Omental fat pad (tissue), 4 donors: ENCODE measurements around the gene RAB40C. TPM values are rescaled to one million over a fixed set of nuclear protein-coding genes. Genes with fewer than 3 reads are reported as not detected.

Experiments
- ATAC-seq: fragments of 150-250 bp; one replicate; pipeline ENCODE4 v1.9.1; 2016; ENCODE audit warnings: mild to moderate bottlenecking, moderate library complexity; ENCODE audit not compliant: low FRiP score
- DNase-seq: peaks from one replicate; pipeline ENCODE4 v3.0.0-alpha.2; 2019; ENCODE audit warnings: low spot score
- total RNA-seq, 4 donors: library from RNA; depleted of rRNA; stranded (reverse); fragments of >200 nt; gene quantifications; one replicate each; pipeline ENCODE4 v1.1.0, GENCODE V29; 2016
- TF ChIP-seq, protein P1 (sequence below), 3 donors: fragments of 450-650 bp; IDR thresholded peaks; one replicate each; pipeline ENCODE4 v1.5.1; 2016 to 2017; ENCODE audit warnings: antibody characterized with exemption in 3 of 3, mild to moderate bottlenecking in 3 of 3, moderate library complexity in 2 of 3

Gene RAB40C
- total RNA-seq, 4 donors from 2014 or later: 11.6 to 20.6 (median 14.8) TPM

DNA sequence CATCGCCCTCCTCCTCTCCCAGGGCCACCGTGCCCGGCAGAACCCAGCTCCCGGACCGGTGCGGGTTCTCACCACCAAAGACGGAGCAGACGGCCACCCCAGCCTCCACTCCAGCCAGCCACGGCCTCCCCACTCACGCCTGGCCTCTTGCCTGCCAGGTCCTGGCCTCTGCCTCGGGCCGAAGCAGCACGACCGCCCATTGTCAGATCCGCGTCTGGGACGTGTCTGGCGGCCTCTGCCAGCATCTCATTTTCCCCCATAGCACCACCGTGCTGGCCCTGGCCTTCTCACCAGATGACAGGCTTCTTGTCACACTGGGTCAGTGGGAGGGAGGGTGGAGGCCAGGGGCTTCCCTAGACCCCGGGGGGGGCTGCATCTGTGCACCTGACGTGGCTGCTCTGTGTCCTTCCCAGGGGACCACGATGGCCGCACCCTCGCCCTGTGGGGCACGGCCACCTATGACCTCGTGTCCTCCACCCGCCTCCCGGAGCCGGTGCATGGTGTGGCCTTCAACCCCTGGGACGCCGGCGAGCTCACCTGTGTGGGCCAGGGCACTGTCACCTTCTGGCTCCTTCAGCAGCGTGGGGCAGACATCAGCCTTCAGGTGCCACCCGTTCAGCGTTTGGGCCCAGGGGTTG, 71.4 kb downstream of the RAB40C start:
- no peak for DNase-seq
- ATAC-seq: no peak

DNA sequence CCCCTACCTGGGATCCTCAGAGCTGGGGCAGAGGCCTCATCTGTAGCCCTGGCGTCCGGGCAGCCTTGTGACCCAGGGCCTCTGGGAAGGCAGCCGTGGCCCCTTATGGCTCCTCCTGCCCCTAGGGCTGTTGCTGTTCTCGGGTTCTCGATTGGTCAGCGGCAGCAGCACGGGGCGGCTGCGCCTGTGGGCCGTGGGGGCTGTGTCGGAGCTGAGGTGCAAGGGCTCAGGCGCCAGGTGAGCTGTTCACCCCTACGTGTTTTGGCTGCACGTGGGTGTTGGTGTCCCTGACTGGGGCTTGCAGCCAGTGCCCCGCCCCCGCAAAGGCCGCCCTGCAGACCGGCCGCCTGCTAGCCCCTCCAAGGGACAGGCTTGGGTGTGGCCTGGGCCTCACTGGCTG, 72.2 kb downstream of the RAB40C start:
- TF ChIP-seq, protein P1, sequence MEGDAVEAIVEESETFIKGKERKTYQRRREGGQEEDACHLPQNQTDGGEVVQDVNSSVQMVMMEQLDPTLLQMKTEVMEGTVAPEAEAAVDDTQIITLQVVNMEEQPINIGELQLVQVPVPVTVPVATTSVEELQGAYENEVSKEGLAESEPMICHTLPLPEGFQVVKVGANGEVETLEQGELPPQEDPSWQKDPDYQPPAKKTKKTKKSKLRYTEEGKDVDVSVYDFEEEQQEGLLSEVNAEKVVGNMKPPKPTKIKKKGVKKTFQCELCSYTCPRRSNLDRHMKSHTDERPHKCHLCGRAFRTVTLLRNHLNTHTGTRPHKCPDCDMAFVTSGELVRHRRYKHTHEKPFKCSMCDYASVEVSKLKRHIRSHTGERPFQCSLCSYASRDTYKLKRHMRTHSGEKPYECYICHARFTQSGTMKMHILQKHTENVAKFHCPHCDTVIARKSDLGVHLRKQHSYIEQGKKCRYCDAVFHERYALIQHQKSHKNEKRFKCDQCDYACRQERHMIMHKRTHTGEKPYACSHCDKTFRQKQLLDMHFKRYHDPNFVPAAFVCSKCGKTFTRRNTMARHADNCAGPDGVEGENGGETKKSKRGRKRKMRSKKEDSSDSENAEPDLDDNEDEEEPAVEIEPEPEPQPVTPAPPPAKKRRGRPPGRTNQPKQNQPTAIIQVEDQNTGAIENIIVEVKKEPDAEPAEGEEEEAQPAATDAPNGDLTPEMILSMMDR (IDR thresholded peaks at IDR 0.05): no peak
- DNase-seq (no peak), ATAC-seq (no peak)

More for the DNA sequence above, 71.4 kb downstream of the RAB40C start:
- TF ChIP-seq, protein P1 (IDR thresholded peaks at IDR 0.05): no peak

DNA sequence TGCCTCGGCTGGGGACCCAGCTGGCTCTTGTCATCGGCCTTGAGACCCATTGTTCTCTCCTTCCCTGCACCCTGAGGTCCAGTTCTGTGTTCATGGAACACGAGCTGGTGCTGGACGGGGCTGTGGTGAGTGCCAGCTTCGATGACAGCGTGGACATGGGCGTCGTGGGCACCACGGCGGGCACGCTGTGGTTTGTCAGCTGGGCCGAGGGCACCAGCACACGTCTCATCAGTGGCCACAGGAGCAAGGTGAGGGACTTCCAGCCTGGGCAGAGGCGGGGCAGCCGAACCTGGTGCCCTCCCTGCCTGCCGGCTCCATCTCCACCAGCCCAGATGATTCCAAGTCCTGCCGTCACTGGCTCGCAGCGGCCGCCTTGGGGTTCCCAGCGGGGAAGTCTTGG, 72.7 kb downstream of the RAB40C start:
- no peak for ATAC-seq
- DNase-seq: no peak
- TF ChIP-seq, protein P1 (IDR thresholded peaks at IDR 0.05): no peak

DNA sequence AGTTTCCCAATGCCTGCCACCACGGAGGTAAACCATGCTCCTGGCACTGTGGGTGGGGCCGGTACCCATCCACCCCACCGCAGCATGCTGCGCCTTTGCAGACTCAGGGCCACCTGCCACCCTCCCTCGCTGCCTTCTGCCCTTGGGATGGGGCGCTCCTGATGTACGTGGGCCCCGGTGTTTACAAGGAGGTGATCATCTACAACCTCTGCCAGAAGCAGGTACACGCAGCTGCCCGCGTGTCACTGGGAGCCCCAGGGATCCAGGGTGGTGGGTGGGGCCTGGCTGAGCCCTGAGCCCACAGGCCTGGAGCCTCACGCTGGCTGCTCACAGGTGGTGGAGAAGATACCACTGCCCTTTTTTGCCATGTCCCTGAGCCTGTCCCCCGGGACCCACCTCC, 76.7 kb downstream of the RAB40C start:
- DNase-seq (no peak), ATAC-seq (no peak)
- TF ChIP-seq, protein P1 (IDR thresholded peaks at IDR 0.05): no peak

DNA sequence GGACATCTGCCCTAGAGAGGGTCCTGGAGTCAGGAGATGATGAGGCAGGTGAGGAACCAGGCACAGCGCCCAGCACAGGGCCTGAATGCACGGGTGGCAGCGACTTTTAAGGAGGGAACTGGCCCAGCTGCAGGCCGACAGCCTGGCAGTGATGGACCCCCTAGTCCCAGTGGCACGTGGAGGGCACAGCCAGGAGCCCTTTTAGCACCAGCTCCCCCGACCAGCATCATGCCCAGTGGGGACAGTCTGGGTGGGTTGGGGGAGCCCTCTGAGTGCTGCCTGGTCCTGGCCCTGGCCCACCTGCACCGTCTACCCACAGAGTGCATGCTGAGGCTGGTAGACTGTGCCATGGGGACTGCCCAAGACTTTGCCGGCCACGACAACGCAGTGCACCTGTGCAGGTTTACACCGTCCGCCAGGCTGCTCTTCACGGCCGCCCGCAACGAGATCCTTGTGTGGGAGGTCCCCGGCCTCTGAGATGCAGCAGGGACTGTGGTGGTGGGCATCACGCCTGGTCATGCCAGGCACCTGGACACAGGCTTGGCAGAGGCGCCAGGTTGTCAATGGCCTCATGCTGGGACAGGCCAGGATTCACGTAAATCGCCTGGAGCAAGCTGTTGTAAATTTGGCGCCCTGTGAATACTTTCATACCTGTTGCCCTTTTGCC, 77.4 kb downstream of the RAB40C start:
- ATAC-seq: no peak
- TF ChIP-seq, protein P1 (IDR thresholded peaks at IDR 0.05): no peak
- no peak for DNase-seq

DNA sequence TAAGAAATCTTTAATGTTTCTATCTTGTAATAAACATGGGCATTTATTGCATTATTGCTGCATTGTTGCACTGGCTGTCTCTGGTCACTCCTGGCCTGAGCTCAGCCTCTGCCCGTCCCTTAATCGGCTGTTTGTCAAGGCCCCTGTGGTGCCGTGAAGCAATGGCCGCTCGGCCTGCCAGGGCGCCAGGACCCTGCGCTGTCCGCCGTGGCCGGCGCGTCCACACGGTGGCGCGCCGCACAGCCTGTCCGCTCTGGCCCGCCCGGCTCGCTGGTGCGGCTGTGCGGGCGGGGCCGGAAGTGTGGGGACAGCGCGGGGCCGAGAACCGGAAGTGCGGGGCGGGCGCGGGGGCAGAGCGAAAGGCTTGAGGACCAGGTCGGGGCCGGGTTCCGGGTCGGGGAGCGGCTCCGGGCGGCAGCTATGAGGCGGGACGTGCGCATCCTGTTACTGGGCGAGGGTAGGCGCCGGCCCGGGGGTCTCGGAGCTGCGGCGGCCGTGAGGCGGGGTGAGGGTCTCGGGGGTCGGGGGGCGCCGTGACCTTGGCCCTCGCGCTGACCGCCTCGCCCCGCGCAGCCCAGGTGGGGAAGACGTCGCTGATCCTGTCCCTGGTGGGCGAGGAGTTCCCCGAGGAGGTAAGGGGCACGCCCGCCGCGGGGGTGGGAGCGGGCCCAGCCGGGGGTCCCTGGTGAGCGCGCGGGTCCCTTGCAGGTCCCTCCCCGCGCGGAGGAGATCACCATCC, 78.1 kb downstream of the RAB40C start, which contains the start of gene RHOT2:
Gene RHOT2, plus strand, starts transcription at position 353 of the 739 bp plus-strand sequence. Its CDS starts 68 bp downstream, at position 421.
- TF ChIP-seq, protein P1 (IDR thresholded peaks at IDR 0.05): peak in 2 of 3 donors; percentile 82 to 91
- ATAC-seq (peak; percentile 91), DNase-seq (peak; percentile 74)
